Duodenal mucosa (tissue), 2 donors: ENCODE results near the gene LIX1L.

Experiments
- H3K27ac ChIP-seq: one replicate; pipeline ENCODE4 v1.7.0; 2013; ENCODE audit warnings: low read depth, low read length
- H3K27me3 ChIP-seq, 2 donors: one replicate each; pipeline ENCODE4 v1.7.0; 2013; ENCODE audit warnings: low read length in 2 of 2, control low read depth in 1 of 2; ENCODE audit not compliant: insufficient read depth in 2 of 2, control insufficient read depth in 1 of 2
- H3K36me3 ChIP-seq, 2 donors: one replicate each; pipeline ENCODE4 v1.7.0; 2013; ENCODE audit warnings: low read length in 2 of 2, control low read depth in 1 of 2; ENCODE audit not compliant: insufficient read depth in 2 of 2, control insufficient read depth in 1 of 2
- H3K4me1 ChIP-seq, 2 donors: one replicate each; pipeline ENCODE4 v1.7.0; 2013; ENCODE audit warnings: low read length in 2 of 2, control low read depth in 1 of 2; ENCODE audit not compliant: insufficient read depth in 2 of 2, control insufficient read depth in 1 of 2
- H3K4me3 ChIP-seq, 2 donors: one replicate each; pipeline ENCODE4 v1.7.0; 2013; ENCODE audit warnings: low read length in 2 of 2, low read depth in 1 of 2
- H3K9ac ChIP-seq, 2 donors: one replicate each; pipeline ENCODE4 v1.7.0; 2013; ENCODE audit warnings: low read length in 2 of 2, low read depth in 1 of 2
- H3K9me3 ChIP-seq, 2 donors: one replicate each; pipeline ENCODE4 v1.7.0; 2013; ENCODE audit warnings: low read length in 2 of 2, control low read depth in 1 of 2; ENCODE audit not compliant: control insufficient read depth in 1 of 2

Gene LIX1L

GRCh38 chr1:145897969-145898368 lies 59.8 kb downstream of the LIX1L start:
- Histone ChIP-seq H3K36me3 (peaks cover 0 to 2% of the 10 kb centered on the region in 2 donors), H3K27me3 (no peaks in the 10 kb centered on the region), H3K27ac (no peak overlapping the region), H3K9me3 (no peaks in the 10 kb centered on the region), H3K4me3 (no peak overlapping the region), H3K4me1 (peaks cover 0 to 1% of the 10 kb centered on the region in 2 donors), H3K9ac (no peak overlapping the region)

DNA sequence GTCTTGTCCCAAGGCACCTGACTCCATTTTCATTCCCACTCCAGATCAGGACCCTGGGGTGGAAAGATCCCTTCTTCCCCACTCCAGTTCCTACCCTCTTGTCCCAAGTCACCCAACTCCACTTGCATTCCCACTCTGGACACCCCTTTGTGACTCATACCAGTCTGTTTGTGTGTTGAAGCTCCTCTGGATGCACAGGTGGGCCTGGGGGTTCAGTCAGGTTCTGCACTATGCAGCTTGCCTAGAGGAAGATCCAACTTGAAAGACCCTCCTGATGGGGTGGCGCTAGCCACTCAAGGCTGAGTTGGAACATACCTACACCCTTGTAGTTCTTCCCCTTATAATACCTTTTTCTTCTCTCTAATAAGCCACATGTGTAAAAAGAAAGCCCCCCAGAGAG lies 62.3 kb downstream of the LIX1L start:
- Histone ChIP-seq H3K4me1 (peaks cover 23 to 24% of the 10 kb centered on the region in 2 donors), H3K36me3 (no peaks in the 10 kb centered on the region), H3K27me3 (no peaks in the 10 kb centered on the region), H3K9ac (no peak overlapping the region), H3K4me3 (no peak overlapping the region), H3K9me3 (no peaks in the 10 kb centered on the region), H3K27ac (no peak overlapping the region)

DNA sequence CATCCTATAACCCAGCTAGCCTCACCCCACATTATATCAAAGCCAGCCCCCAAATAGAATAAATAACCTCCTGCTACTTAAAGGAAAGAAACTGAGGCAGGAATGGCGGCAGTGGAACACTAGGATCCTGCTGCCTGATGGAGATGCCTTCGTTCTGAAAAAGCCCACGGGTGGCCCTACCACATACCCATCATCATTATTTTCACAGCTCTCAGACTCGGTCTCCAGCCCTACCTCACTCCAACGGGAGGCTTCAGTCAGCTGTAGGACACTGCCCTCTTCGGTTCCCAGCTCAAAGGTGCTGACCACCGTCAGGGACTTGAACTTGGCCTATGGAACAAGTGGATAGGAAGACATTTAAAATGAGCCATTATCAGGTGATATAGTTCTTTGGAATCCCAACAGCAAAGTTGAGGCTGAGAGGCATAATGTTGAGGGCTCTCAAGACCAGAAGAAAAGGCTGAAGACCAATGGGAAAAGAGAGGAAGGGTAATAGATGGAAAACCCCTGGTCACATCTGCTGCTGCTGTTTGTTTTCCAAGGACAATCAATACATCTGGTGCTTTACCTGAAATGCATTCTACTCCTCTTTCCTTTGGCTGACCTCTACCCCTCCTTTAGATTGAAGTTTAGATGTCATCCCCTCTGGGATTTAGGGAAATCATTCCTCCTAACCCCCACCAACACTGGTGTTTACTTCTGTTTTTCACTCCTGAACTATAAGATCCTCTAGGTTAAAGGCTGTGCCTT lies 64.3 kb downstream of the LIX1L start:
- H3K27ac ChIP-seq, result peak overlapping the region; percentile 42
- H3K36me3 ChIP-seq, result no peaks in the 10 kb centered on the region
- peaks cover 24% of the 10 kb centered on the region in 2 donors for H3K4me1 ChIP-seq
- no peaks in the 10 kb centered on the region for H3K27me3 ChIP-seq
- no peak overlapping the region for H3K4me3 ChIP-seq
- no peak overlapping the region for H3K9ac ChIP-seq
- no peaks in the 10 kb centered on the region for H3K9me3 ChIP-seq

DNA sequence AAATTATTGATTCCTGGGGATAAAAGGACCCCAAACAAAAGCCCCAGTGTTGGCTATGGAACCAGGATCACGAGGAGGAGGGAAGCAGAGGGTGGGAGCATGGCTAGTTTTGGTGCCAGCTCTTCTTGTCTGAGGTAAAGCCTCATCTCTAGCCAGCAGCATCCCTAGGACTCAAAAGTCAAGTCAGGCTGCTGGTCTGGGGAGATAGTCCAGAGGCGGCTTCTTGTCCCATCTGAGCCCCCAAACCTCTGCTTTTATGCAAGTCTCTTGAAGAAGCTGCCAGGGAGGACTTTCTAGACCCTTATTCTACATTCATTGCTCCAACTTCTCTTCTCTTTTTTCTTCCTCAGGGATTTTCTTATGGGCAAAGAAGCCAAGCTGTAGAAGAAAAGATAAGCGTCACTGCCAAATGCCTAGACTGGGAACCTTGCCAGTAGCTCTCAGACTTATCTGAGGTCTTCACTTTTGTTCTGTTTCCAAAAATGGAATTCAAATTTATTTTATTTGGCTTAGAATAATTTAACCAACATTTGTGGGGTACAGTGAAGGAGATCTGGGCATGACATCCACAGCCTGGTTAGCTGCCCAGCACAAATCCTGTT lies 65.2 kb downstream of the LIX1L start:
- H3K36me3 ChIP-seq, result no peaks in the 10 kb centered on the region
- H3K9ac ChIP-seq, result peak overlapping the region; percentile 20 to 48
- no peaks in the 10 kb centered on the region for H3K9me3 ChIP-seq
- no peaks in the 10 kb centered on the region for H3K27me3 ChIP-seq
- peak overlapping the region; percentile 42 for H3K27ac ChIP-seq
- peaks cover 24% of the 10 kb centered on the region in 2 donors for H3K4me1 ChIP-seq
- peak overlapping the region; percentile 14 to 25 for H3K4me3 ChIP-seq

- Histone ChIP-seq H3K27me3 (no peaks in the 10 kb centered on the region), H3K36me3 (no peaks in the 10 kb centered on the region), H3K4me3 (peak overlapping the region; percentile 14 to 25), H3K27ac (peak overlapping the region; percentile 42), H3K9me3 (no peaks in the 10 kb centered on the region), H3K9ac (peak overlapping the region; percentile 20 to 48), H3K4me1 (peaks cover 24% of the 10 kb centered on the region in 2 donors)
Measured at GRCh38 chr1:145891587-145892485, 66.0 kb downstream of the LIX1L start.

DNA sequence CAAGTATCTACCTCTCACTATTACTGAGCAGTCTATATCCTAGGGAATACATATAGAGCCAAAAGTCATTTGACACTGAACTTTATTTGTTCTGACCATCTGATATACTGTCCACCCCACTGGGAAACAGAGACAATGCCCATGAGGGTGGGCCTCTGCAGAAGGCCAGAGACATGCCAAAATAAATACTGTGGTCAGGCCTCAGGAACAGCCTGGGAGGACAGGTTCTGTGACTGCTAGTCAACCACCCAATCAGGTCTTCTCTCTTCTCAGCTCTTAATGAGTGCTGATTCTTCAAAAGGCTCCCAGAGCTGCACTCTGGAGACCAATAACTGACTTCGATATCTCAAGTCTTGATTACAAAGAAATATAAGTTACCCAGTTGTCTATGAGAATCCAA lies 66.7 kb downstream of the LIX1L start:
- Histone ChIP-seq H3K9me3 (no peaks in the 10 kb centered on the region), H3K4me3 (peak overlapping the region in 1 of 2 donors; percentile 25), H3K27me3 (no peaks in the 10 kb centered on the region), H3K4me1 (peaks cover 24% of the 10 kb centered on the region in 2 donors), H3K27ac (no peak overlapping the region), H3K9ac (peak overlapping the region in 1 of 2 donors; percentile 20), H3K36me3 (no peaks in the 10 kb centered on the region)

- H3K9me3 ChIP-seq, result no peaks in the 10 kb centered on the region
- no peaks in the 10 kb centered on the region for H3K36me3 ChIP-seq
- peaks cover 7 to 8% of the 10 kb centered on the region in 2 donors for H3K27me3 ChIP-seq
- H3K4me1 ChIP-seq, result peaks cover 29 to 32% of the 10 kb centered on the region in 2 donors
- no peak overlapping the region for H3K27ac ChIP-seq
- H3K4me3 ChIP-seq, result no peak overlapping the region
- H3K9ac ChIP-seq, result no peak overlapping the region
Measured at GRCh38 chr1:145889722-145890121, 68.1 kb downstream of the LIX1L start.

- Histone ChIP-seq H3K9me3 (no peaks in the 10 kb centered on the region), H3K27me3 (peaks cover 10 to 18% of the 10 kb centered on the region in 2 donors), H3K4me3 (no peak overlapping the region), H3K9ac (no peak overlapping the region), H3K36me3 (no peaks in the 10 kb centered on the region), H3K27ac (no peak overlapping the region), H3K4me1 (peaks cover 25 to 29% of the 10 kb centered on the region in 2 donors)
Measured at GRCh38 chr1:145887631-145888030, 70.2 kb downstream of the LIX1L start.

- H3K27ac ChIP-seq, result no peak overlapping the region
- H3K9me3 ChIP-seq, result no peaks in the 10 kb centered on the region
- H3K9ac ChIP-seq, result no peak overlapping the region
- peaks cover 10 to 18% of the 10 kb centered on the region in 2 donors for H3K27me3 ChIP-seq
- H3K36me3 ChIP-seq, result no peaks in the 10 kb centered on the region
- peaks cover 18 to 22% of the 10 kb centered on the region in 2 donors for H3K4me1 ChIP-seq
- H3K4me3 ChIP-seq, result no peak overlapping the region
Measured at GRCh38 chr1:145886816-145887215, 71.0 kb downstream of the LIX1L start.

GRCh38 chr1:145886390-145886789 lies 71.4 kb downstream of the LIX1L start:
- Histone ChIP-seq H3K27me3 (peaks cover 10 to 18% of the 10 kb centered on the region in 2 donors), H3K4me1 (peaks cover 15 to 18% of the 10 kb centered on the region in 2 donors), H3K9ac (no peak overlapping the region), H3K4me3 (peak overlapping the region; percentile 76 to 81), H3K27ac (no peak overlapping the region), H3K9me3 (no peaks in the 10 kb centered on the region), H3K36me3 (no peaks in the 10 kb centered on the region)
